ENCODE data around the gene HINT3. TPM values are rescaled to one million over a fixed set of nuclear protein-coding genes. Genes with fewer than 3 reads are reported as not detected.

The HINT3 gene
- total and polyA plus RNA-seq, 2 of the 13 experiments (the other 11 are each of a cell fraction or from before 2014, with no cell fraction given): 3.1 to 22.8 TPM

- peak; percentile 14; the same call in 1 of the 2 replicates for TF ChIP-seq EHMT2 (IDR thresholded peaks at IDR 0.05; ENCODE audit: borderline replicate concordance, low read depth, low read length)
- peak; percentile 88 for TF ChIP-seq TBX2 (CRISPR knock-in tag; IDR thresholded peaks at IDR 0.05; ENCODE audit: borderline replicate concordance)
- TF ChIP-seq FOSL2 (CRISPR knock-in tag; IDR thresholded peaks at IDR 0.05): peak; percentile 74
- TF ChIP-seq, protein P1, sequence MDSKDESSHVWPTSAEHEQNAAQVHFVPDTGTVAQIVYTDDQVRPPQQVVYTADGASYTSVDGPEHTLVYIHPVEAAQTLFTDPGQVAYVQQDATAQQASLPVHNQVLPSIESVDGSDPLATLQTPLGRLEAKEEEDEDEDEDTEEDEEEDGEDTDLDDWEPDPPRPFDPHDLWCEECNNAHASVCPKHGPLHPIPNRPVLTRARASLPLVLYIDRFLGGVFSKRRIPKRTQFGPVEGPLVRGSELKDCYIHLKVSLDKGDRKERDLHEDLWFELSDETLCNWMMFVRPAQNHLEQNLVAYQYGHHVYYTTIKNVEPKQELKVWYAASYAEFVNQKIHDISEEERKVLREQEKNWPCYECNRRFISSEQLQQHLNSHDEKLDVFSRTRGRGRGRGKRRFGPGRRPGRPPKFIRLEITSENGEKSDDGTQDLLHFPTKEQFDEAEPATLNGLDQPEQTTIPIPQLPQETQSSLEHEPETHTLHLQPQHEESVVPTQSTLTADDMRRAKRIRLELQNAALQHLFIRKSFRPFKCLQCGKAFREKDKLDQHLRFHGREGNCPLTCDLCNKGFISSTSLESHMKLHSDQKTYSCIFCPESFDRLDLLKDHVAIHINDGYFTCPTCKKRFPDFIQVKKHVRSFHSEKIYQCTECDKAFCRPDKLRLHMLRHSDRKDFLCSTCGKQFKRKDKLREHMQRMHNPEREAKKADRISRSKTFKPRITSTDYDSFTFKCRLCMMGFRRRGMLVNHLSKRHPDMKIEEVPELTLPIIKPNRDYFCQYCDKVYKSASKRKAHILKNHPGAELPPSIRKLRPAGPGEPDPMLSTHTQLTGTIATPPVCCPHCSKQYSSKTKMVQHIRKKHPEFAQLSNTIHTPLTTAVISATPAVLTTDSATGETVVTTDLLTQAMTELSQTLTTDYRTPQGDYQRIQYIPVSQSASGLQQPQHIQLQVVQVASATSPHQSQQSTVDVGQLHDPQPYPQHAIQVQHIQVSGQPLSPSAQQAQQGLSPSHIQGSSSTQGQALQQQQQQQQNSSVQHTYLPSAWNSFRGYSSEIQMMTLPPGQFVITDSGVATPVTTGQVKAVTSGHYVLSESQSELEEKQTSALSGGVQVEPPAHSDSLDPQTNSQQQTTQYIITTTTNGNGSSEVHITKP (CRISPR knock-in tag; IDR thresholded peaks at IDR 0.05; ENCODE audit: low read depth): 0 out of 2 replicates have a peak, but pooled peaks have one; percentile 66
- TF ChIP-seq ZMYM2 (CRISPR knock-in tag; IDR thresholded peaks at IDR 0.05): no peak
- TF ChIP-seq RFX3 (CRISPR knock-in tag; IDR thresholded peaks at IDR 0.05): peak; percentile 29; the same call in 1 of the 2 replicates
- 0 out of 2 replicates have a peak, but pooled peaks have one; percentile 65 for TF ChIP-seq HMGXB3 (CRISPR knock-in tag; IDR thresholded peaks at IDR 0.05; ENCODE audit: borderline replicate concordance)
- TF ChIP-seq RXRB (CRISPR knock-in tag; IDR thresholded peaks at IDR 0.05; ENCODE audit: borderline replicate concordance): peak; percentile 84
- no peak for TF ChIP-seq CBX5 (CRISPR knock-in tag; IDR thresholded peaks at IDR 0.05; ENCODE audit: borderline replicate concordance)
- TF ChIP-seq, protein P2, sequence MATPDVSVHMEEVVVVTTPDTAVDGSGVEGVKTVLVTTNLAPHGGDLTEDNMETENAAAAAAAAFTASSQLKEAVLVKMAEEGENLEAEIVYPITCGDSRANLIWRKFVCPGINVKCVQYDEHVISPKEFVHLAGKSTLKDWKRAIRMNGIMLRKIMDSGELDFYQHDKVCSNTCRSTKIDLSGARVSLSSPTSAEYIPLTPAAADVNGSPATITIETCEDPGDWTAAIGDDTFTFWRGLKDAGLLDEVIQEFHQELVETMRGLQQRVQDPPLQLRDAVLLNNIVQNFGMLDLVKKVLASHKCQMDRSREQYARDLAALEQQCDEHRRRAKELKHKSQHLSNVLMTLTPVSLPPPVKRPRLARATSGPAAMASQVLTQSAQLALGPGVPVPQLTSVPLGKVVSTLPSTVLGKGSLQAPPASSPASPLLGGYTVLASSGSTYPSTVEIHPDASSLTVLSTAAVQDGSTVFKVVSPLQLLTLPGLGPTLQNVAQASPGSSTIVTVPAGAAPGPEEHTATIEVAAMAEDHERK (CRISPR knock-in tag; IDR thresholded peaks at IDR 0.05; ENCODE audit: low read depth): 0 out of 2 replicates have a peak, but pooled peaks have one; percentile 8
- TF ChIP-seq ZNF430 (CRISPR knock-in tag; IDR thresholded peaks at IDR 0.05): peak; percentile 80; the same call in 1 of the 2 replicates
- TF ChIP-seq SNRNP70 (IDR thresholded peaks at IDR 0.05; ENCODE audit: low read depth, low read length): no peak
- peak; percentile 35; the same call in 1 of the 2 replicates for TF ChIP-seq RERE (CRISPR knock-in tag; IDR thresholded peaks at IDR 0.05; ENCODE audit: low read depth)
- no peak for TF ChIP-seq ZNF768 (CRISPR knock-in tag; IDR thresholded peaks at IDR 0.05)
These were observed 12.1 kb upstream of the HINT3 start (continued) for GRCh38 chr6:125944434-125944816.
